DND-41 (cell line): ENCODE results near the gene MINDY1.

Source experiments
- CTCF ChIP-seq: IDR thresholded peaks from 2 replicates; pipeline ENCODE4 v1.5.1; 2012; ENCODE audit warnings: borderline replicate concordance, low read length, moderate library complexity, mild to moderate bottlenecking; ENCODE audit not compliant: poor library complexity, severe bottlenecking; ENCODE audit errors: extremely low read depth
- EZH2 ChIP-seq: IDR thresholded peaks from 3 replicates; pipeline ENCODE4 v1.6.1; 2012; ENCODE audit warnings: borderline replicate concordance, low read depth, mild to moderate bottlenecking, moderate library complexity, low read length, inconsistent platforms; ENCODE audit not compliant: severe bottlenecking

- no peak for TF ChIP-seq EZH2
- TF ChIP-seq CTCF = no peak
Observed at GRCh38 chr1:150994248-150994647, 12.5 kb downstream of the MINDY1 start.
